Retinal pigment epithelial cell (primary cell): ENCODE measurements around the gene MSI2.

ENCODE experiments used
- DNase-seq: peaks from one replicate; pipeline ENCODE4 v3.0.0-alpha.2; 2010; ENCODE audit warnings: low read depth
- H3K4me3 ChIP-seq: 2 replicates; pipeline ENCODE4 v1.5.1; 2011; ENCODE audit warnings: mild to moderate bottlenecking, low read length, control low read depth, moderate library complexity
- TF ChIP-seq, protein P1 (sequence below): conservative IDR thresholded peaks from 2 replicates; pipeline ENCODE4 v1.5.1; 2011; ENCODE audit warnings: low read depth, low read length, control low read depth, inconsistent platforms

MSI2 gene

DNA sequence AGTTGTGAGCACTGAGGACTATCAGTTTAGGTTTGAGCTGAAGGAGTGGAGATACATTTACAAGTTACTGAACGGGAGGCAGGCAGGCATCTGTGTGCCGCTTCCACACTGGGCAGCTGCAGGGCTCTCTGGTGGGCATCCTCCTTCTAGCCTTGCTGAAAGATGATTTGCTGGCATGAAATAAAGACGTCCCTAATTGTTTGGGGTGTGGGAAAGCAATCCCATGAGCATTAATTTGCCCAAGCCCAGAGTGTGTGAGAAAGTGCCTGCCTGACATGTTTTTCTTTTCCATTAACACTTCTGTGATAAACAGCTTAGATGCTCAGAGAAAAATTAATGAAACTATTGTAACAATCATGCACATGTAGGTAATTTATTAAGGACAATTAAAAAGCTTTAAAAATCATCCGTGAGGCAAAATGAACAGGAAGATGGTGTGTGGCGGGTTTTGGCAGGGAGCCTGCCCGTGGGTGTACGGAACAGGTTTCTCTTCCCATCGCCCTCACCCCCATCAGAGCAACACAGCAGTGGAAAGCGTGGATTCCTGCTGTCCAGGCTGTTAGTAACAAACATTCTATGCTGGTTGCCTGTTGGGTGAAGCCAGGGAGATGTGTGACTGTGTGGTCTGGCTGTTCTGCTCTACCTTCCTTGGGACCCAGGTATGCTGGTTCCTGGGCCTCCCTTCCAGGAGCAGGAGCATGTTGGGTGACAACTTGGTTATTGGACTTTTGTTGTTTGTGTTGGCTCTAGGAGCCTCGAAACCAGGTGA, 191.9 kb downstream of the MSI2 start:
- H3K4me3 ChIP-seq: no peak overlapping the region
- TF ChIP-seq, protein P1, sequence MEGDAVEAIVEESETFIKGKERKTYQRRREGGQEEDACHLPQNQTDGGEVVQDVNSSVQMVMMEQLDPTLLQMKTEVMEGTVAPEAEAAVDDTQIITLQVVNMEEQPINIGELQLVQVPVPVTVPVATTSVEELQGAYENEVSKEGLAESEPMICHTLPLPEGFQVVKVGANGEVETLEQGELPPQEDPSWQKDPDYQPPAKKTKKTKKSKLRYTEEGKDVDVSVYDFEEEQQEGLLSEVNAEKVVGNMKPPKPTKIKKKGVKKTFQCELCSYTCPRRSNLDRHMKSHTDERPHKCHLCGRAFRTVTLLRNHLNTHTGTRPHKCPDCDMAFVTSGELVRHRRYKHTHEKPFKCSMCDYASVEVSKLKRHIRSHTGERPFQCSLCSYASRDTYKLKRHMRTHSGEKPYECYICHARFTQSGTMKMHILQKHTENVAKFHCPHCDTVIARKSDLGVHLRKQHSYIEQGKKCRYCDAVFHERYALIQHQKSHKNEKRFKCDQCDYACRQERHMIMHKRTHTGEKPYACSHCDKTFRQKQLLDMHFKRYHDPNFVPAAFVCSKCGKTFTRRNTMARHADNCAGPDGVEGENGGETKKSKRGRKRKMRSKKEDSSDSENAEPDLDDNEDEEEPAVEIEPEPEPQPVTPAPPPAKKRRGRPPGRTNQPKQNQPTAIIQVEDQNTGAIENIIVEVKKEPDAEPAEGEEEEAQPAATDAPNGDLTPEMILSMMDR: no peak
- no peak for DNase-seq

DNA sequence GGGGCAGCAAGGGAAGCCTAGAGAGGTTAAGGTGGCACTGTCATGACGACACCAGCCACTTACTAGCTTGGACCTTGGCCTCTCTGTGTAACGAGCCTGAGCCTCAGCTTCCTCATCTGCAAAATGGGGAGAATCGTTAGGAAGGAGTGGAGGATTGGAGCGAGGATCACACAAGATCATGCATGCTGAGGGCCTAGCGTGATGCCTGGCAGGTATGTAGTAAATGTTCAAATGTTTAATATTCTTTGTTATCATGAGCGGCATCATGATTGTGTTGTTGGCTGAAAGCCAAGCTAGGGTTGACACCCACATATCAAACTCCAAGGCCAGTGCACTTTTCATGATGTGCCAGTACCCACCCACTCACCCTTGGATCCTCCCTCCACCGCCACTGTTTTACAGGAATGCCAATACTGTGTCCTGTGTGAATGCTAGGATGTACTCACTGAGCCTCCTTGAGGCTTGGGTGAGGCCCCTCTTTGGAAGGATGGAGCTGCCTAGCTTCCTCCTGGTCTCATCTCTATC, 192.5 kb downstream of the MSI2 start:
- no peak overlapping the region for H3K4me3 ChIP-seq
- TF ChIP-seq, protein P1: no peak
- no peak for DNase-seq

DNA sequence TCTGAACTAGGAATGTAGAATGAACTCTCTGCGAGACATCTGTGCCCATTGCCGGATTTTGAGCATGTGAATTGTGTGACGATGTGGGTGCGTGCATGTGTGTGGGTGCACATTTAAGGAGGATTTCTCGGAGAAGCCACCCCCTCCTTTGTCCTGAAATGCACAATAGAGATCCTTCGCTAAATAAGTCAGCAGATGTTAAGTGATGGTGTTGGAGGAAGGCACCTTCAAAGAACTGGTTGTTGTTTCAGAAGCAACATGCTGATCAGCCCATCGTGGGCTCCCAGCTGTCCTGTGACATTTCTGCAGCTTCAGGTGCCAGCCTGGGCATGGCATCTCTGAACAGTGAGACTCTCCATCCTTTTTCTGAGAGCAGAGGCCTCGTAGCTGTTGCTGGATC, 194.9 kb downstream of the MSI2 start:
- TF ChIP-seq, protein P1: no peak
- no peak for DNase-seq
- H3K4me3 ChIP-seq: no peak overlapping the region

DNA sequence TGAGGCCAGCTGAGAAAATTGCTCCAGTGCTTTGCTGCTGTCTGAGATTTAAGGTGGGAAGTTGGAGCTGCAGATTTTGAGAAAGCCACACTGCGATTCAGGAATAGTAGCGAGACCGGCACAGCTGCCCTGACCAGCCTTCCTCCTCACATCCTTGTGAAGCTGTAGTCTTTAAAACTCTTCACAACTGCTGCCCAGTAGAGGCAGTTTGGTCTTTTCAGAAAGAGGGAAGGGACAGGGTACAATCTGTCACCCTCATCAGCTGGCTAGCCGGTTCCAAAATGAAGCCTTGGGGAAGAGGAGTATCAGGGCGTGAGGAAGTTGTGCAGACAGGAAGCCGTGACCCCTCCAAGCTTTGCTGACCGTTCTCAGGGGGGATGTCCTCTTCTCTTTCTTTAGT, 195.3 kb downstream of the MSI2 start:
- TF ChIP-seq, protein P1: no peak
- DNase-seq: no peak
- H3K4me3 ChIP-seq: no peak overlapping the region

DNA sequence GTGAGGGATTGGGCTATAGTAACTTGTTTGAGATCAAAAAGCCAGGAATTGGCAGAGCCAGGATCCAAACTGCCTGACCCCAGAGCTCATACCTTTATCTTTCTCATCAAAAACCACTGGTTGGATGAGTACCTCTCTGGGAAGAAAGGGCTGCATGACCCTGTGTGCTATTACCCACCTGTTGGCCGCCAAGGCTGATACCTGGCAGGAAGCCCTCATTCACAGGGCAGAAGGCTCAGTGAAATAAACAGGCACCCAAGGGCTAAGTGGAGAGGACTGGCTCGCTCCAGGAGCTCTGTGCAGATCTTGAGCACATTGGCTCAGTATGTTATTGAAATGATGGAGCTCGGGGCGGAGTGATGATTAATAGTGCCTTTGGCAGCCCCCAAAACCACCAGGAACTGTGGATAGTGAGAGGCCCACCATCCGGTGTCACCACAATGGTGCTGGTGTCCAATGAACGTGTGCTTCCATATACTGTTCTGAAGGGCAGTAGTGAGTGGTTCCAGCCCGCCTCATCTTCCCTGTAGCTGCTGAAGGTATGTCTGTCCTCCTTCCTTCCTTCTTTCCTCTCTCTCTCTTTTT, 197.6 kb downstream of the MSI2 start:
- TF ChIP-seq, protein P1: no peak
- H3K4me3 ChIP-seq: no peak overlapping the region
- DNase-seq: no peak

DNA sequence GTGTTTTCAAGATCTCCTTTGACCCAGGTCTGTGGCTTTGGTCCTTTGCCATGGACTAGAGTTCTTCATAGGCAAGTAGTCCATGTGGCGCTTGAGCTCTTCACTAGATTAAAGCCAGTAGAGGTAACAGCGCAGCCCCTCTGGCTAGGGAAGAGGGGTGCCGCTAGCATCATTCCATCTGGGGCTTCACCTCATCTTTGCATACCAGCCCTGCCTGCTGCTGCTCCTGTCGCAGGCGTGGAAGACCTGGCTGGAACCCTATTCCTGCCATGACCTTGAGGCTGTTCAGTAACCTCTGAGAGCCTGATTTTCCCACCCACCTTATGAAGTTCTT, 198.4 kb downstream of the MSI2 start:
- no peak overlapping the region for H3K4me3 ChIP-seq
- DNase-seq: no peak
- TF ChIP-seq, protein P1: no peak
